GM21529 (cell line): ENCODE data around the gene SIN3A.
"Not testable (repeated sequence)": the region's sequence is repeated elsewhere in the genome, so short reads cannot be mapped to it uniquely, and the experiment has no call there.

ENCODE experiments used
- ATAC-seq: cut with Tn5 transposase; IDR thresholded peaks from one replicate; pipeline ENCODE4 v1.9.1; 2021; ENCODE audit not compliant: unreplicated experiment

SIN3A gene

GRCh38 chr15:75383986-75384385 lies 67.5 kb downstream of the SIN3A start:
- ATAC-seq: not testable (repeated sequence)

DNA sequence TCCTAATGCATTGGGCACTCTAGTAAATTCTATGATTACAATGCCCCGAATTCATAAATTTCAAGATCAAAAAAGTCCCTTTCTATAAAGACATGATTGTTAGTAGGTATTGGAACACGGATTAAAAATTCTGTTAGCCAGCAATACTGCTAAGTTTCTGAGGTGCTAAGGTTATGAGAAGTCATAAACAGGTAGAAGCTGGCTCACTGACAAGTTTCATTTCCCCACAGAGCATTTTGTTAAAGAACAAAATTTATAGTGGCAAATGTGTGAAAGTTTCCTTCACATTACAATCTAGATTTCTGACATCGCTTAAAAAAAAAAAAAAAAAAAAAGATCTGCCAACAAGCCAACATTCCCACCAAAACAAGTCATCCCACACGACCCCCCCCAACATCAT lies 70.7 kb downstream of the SIN3A start:
- no peak for ATAC-seq

GRCh38 chr15:75371901-75372688 lies 79.4 kb downstream of the SIN3A start:
- no peak for ATAC-seq

DNA sequence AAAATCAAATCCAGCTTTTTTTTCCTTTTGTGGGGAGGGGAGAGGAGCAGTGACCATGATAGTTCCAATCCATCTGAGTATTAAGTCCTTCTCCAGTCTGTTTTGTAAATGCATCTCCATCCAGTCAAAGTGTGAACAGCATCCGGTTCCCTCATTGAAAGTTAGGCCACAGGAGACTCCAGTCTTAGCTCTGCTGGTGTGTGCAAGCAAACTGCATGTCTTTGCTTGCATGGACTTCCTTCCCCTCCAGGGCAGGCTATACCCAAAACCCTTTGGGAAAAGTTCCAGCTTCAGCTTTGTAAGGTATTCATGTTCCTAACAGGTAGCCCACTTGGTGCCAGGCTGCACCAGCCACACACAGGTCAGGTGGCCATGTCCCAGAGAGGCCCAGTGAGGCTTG lies 80.0 kb downstream of the SIN3A start:
- no peak for ATAC-seq

GRCh38 chr15:75369897-75370581 lies 81.5 kb downstream of the SIN3A start:
- no peak for ATAC-seq

- ATAC-seq: peak; percentile 3
Observed at GRCh38 chr15:75368689-75369239, 82.7 kb downstream of the SIN3A start.

GRCh38 chr15:75367913-75368688 lies 83.4 kb downstream of the SIN3A start, which contains the start of gene MAN2C1:
Gene MAN2C1 (minus strand): TSS chr15:75368607. CDS start chr15:75368583, 24 bp downstream.
- peak; percentile 89 for ATAC-seq

GRCh38 chr15:75367406-75367912 lies 84.0 kb downstream of the SIN3A start:
- no peak for ATAC-seq

GRCh38 chr15:75367006-75367405 lies 84.5 kb downstream of the SIN3A start:
- ATAC-seq: no peak

GRCh38 chr15:75366163-75366562 lies 85.3 kb downstream of the SIN3A start:
- ATAC-seq: no peak

- ATAC-seq: no peak
Observed at GRCh38 chr15:75364881-75365280, 86.6 kb downstream of the SIN3A start.

- ATAC-seq: no peak
Observed at GRCh38 chr15:75363786-75364185, 87.7 kb downstream of the SIN3A start.

DNA sequence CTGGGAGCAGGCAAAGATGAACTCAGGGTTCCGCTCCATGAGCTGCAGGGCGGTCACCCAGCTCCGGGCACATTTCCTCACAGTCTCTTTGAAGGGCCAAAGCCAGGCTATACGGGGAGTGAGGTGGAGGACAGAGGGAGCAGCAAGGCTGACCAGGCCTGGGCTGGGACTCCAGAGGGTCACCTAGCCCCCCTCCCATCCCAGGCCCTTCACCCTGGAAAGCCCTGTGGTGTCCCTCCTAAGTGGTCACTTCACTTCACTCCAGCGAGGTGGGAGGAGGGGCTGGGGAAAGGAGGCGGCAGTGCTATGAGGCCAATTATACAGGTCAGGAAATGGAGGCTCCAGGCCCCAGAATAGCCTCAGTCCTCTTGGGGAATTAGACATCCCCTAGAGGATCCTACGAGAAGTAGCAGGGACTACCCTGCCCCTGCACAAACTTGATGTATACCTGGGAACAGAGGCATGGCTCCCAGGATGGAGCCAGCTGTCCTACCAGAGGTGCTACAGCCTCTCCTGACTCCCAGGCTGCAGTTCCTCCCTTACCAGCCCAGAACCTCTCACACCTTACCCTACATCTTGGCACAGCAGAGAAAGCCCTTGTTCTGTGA lies 88.7 kb downstream of the SIN3A start:
- no peak for ATAC-seq

DNA sequence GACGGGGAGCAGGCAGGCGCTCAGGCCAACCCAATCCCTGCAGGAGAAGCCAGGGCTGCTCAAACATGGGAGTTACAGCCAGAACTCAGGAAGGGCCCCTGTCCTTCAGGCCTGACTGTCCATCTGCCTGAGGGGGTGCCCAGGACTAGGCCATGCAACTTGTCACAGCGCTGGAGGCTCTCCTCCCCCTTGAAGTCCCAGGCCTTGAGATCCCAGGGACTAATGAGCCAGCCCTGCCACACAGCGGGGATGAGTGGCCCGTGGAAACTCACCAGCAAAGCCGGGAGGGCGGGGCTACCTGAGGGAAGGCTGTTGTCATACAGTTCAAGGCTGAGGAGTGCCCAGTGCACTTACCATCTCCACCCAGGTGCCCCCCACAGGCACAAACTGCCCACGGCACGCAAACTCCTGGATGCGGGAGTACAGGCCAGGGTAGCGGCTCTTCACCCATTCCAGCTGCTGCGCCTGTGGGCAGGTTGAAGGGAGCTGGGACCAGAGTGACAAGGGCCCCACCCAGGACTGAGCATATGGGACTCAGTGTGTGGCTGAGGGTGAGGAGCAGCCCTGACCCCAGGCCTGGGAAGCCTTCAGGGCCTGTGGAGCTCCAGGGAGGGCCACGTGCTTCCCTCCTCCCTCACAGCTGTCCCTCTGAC lies 89.4 kb downstream of the SIN3A start:
- ATAC-seq: no peak

DNA sequence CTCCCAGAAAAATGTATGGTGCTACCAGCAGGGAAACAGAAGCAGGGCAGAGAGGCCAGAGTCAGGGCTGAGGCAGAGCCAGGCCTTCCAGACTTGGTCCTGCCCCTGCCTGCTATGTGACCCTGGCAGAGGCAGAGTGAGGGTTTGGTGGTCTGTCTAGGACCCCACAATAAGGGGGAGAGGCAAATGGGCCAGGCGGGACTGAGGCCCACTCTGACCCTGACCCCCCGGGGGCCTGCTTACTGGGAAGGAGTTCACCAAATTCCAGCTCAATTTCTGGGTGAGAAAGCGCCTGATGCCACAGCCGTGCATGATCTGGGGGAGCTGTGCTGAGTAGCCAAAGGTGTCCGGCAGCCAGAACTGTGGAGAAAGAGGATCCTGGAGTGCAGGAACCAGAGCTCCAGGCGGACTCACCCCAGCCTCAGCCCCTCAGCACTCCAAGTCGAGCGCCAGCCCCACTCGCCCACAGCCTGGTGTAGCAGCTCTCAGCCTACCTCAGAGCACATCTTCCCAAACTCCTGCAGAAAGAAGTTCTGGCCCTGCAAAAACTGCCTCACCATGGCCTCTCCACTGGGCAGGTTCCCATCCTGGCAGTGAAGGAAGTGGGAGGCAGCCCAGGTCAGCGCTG lies 90.0 kb downstream of the SIN3A start:
- no peak for ATAC-seq

GRCh38 chr15:75360856-75361255 lies 90.6 kb downstream of the SIN3A start:
- no peak for ATAC-seq

DNA sequence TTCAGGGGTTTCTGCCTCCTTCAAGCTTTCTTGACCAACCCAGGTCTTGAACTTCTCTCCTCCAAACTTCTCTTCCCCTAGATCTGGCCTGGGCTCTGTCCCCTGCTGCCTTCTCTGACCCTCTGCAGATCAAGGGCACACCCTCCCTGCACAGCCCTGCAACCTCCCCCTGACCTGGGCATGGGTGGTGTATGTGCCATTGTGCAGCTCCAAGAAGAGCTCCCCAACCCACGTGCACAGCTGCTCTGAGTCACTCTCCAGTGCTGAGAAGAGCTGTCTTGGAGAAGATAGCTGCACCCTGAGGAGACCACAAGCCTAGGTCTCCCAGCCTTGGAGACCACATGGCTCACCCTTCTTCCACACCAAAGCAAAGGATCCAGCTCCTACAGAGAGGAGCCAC lies 91.1 kb downstream of the SIN3A start:
- no peak for ATAC-seq

- no peak for ATAC-seq
Observed at GRCh38 chr15:75359537-75360250, 91.8 kb downstream of the SIN3A start.
